GM20431 (cell line): Measurements from ENCODE around the gene UQCC2.

ENCODE experiments used
- in situ Hi-C: fragments of 300-500 bp; cut with MseI, MboI; formaldehyde crosslinking; loops from one replicate; pipeline ENCODE4 v1.15.0; 2020; ENCODE audit warnings: low sequenced_read_pairs; ENCODE audit not compliant: unreplicated experiment

UQCC2 gene

DNA sequence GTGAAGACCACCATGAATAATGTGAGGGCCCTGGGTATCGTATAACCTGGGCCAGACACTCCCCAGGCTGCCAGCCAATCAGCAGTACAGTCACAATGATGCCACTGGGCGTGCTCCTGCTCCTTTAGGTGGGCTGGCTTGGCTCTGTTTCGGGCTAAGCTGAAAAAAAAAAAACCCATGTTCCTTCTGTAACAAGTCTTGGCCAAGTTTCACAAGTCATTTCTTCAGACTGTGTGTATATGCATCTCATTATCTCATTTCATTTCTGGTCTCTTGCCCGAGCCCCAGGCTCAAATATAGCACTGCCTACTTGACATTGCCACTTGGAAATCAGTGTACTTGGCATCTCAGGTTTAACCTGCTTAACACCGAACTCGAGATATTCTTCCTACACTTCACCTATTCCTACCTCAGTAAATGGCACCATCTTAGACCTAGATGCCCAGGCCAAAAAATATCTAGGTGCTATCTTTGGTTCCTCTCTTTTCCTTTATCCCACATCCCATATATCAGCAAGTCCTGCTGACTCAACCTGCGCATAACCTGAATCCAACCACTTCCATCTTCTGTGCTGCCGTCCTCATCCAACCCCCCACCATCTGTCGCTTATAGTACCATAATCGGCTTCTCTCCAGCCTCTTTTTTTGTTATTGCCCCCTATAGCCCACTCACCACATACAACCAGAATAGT is 1.8 kb downstream of the UQCC2 start:
- in situ Hi-C loops: loop anchor here (10.0 kb wide), 1 partner anchor 125 kb away; the partner anchor contains the start of gene BAK1

DNA sequence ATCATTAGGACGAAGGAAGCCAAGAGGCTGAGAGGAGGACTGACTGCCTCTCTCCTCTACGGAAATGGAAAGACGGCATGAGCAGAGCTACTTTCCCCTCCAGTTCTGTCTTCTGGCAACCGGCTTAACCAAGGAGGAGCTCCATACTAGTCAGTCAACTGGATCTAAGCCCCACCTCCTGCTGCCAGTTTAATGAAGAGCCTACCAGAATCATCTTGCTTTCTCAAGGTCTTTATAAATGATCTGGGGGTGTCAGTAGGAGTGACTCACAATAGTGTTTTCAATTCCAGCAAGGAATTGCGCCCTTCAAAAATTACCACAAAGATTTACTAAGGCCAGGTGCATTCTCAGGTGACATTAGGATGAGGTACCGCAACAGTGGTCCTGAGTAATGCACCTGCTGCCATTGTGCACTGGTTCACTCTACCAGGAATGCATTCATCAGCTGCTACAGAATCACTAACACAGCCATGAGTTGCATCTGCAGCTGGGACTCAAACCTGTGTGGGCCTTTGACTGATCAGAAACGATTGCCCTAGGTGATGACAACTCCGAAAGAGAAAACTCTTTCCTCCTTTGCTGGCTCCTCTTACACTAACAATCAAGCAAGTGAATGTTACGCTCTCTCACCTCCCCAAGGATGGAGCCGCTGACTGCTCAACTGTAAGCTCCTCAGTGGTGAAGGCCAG is 2.8 kb downstream of the UQCC2 start:
- in situ Hi-C loops: loop anchor here (10.0 kb wide), 1 partner anchor 124 kb away; the partner anchor contains the start of gene BAK1

DNA sequence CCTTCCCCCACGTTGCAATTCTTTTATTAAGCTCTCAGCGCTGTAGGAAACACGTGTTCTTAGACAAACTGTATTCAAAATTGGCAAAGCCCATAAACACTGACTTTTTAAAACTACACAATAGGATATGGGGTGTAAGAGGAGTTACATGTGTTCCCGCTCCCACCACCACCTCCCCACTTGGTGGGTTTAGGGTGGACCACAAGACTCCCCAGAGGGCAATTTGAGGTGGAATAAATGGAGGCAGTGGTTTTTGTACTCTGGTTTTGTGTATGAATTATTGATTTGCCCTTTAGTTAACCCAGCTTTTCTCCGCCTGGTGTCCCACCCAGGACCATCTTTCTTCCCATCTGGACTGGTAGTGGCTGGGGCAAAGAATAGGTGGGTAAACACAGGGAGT is 3.7 kb downstream of the UQCC2 start:
- in situ Hi-C loops: loop anchor here (10.0 kb wide), 1 partner anchor 123 kb away; the partner anchor contains the start of gene BAK1

DNA sequence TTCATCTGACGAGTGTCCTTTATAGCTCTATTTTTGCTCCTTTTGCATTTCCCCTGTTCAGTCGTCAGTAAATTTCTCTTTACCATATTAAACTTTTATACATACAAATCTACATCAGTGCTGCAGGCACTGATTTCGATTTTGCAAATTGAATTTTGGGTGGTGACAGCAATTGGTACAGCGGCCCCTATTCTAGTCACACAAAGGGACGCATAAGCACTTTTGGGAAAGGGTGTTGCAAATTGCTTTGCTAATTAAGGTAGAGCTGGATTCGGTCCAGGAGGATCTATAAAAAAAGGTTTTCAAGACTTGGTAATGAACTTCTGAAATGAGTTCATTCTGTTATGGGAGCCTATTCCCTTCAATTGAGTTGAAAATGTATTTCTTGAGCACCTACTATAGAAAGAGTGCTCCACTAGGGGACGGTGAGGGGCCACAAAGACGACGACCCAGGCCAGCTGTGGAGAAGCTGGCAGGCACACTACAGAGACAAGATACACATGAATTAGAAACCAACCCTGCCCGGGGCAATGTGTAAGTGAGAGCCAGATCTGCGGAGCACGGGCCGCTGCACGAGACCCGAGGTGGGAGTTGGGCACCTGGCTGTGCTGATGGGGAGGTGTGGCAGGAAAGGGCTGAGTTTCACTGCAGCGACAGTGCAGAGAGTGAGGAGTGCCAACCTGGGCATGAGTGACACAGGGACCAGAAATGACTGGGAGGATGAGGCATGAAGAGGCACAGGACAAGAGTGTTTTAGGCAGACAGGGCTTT is 5.4 kb downstream of the UQCC2 start:
- in situ Hi-C loops: loop anchor here (10.0 kb wide), 1 partner anchor 121 kb away; the partner anchor contains the start of gene BAK1

DNA sequence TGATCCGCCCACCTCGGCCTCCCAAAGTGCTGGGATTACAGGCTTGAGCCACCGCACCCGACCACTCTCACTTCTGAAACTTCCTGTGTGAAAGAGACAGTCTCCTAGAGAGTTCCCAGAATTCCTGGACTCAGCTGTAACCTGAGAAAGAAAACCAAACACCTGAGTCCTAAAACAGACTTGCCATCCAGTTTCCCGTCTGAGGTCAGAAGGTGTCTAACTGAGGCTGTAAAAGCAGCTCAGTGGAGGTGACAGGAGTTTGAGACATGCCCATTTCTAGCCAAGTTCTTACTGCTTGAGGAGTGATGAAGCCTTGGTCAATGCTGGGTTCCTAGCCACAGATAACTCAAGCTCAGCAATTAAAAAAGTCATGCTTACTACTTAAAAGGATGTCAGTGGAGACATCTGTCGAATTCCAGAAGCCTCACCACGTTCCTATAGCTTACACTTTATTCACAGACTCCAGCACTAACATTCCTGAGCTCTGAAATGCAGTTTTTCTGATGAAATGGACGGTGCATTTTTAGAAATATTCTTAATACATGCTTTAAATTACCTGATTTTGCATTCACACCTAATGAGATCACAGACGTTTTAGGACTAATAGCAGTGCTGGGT is 6.1 kb downstream of the UQCC2 start:
- in situ Hi-C loops: loop anchor here (10.0 kb wide), 1 partner anchor 121 kb away; the partner anchor contains the start of gene BAK1

DNA sequence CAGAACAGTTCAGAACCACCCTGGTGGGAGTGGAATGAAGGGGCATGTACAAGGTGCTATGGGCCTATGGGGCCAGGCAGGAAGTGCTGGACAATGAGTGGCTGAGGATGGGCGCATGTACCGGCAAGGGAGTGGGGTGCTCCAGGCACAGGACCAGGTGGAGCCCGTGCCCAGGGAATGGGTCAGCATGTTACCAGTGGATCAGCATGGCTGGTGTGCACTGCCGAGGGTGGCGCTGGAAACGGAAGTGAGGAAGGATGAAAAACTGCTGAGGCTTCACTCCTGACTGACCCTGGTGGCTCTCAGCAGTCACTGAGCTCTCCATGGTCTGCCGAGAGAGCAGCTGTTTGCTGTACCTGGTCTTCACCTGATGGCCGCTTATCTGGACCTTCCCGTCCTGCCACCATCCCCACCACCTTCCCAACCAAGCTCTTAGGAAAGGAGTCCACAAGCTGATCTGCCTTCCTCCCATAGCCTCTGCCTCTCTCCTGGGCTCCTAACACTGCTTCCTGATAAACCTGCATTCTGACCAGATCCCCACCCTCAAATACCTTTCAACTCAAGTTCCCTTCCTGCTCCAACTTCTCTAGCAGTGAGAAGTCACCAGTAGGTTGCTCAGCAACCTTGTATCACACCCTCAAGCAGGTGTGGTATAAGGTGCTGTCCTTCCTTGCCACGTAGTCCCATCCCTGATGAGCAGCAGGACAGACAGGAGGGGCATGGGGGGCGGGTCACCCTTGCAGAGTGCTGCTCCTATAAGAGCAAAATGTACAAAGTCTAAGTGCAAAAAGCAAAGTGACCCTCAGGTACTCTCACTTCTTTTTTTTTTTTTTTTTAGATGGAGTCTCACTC is 7.1 kb downstream of the UQCC2 start:
- in situ Hi-C loops: loop anchor here (10.0 kb wide), 1 partner anchor 120 kb away; the partner anchor contains the start of gene BAK1

DNA sequence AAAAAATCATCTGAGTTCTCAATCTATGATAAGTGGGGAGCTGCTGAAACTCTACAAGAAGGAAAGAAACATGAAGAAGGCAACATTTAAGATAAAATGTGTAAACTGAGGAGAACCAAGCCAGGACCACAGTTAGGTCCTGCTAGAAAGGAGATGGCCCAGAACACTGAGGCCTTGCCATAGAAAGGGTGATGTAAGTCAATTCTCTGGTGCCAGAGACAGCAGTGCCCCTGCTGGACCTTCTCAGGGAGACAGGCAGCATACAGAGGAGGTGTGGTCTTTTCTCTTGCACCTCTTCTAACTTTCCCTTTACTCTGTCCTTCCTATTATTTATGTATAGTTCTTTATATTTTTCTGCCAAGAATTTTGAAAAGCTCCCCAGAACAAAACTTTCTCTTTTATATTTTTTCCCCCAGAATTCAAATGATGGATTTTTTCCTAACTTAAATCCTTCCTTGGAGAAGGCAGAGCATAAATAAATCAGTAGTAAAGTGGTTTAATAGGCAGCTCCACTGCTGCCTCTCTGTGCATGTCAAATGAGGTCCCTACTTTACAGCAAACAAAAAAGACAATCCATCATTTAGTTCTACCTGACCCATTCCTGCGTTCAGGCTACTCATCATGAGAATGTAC is 9.0 kb downstream of the UQCC2 start:
- in situ Hi-C loops: loop anchor here (10.0 kb wide), 1 partner anchor 118 kb away; the partner anchor contains the start of gene BAK1

DNA sequence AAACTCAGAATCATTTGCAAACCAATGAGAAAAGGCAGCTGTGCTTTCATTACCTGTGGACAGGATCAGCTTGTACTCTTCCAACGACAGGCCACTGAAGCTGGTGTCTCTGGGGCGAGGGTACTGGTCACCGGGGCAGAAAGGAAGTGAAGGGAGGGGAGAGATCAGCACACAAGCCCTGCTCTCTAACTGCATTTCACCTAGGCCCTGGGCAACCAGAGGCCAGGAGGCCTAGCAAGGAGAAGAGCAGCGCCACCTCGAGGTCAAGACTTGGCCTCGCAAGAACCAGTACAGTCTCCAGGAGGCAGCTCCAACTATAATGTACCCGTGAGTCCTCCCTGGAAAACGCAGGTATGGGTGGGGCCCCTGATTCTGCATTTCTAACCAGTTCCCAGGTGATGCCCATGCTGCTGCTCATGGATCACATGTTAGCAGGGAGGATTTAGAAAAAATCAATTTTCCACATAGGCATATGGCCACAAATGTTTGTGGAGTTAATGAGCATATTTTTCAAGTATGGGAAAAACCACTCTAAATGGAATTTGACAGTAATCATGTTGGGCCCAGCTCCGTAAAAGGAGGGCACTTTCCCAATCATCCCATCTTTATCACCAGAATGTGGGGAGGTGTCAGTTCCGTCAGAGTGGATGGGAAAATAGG is 11.0 kb downstream of the UQCC2 start:
- in situ Hi-C loops: loop anchor here (10.0 kb wide), 1 partner anchor 116 kb away; the partner anchor contains the start of gene BAK1

DNA sequence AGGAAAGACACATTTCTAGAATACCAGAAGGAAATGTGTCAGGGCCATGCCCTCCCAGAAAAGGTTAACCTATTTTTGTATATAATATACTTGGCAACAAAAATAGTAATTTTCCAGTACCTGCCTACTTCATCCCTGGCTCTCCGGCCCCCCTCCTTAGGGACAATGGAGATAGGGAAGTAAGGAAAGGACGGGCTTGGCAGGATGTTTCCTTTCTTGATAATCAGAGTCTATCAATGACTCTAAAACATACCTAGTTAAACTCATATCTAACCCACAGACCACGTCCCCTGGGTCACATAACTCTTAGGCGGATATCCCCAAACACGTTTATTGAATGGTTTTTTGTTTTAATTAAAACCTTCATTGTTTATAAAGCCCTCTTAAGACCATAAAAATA is 11.8 kb downstream of the UQCC2 start:
- in situ Hi-C loops: loop anchor here (10.0 kb wide), 1 partner anchor 115 kb away; the partner anchor contains the start of gene BAK1

DNA sequence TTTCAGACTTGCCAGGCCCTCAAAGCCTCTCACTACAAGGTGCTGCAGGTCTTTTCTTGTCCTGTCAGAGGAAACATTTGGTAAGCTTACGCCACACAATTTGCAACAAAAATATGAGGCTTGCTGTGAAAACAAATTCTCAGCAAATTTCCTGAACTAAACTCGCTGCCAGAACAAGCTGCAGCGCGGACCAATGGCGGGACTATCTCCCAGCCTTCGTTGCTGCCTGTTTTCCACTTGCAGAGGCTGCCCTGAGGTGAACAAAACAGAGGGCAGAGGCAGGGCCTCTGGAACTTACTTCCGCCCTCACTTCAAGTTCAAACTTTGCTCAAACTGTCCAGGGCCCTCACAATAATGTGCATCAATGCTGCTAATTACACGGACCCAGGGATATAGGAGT is 12.4 kb downstream of the UQCC2 start:
- in situ Hi-C loops: no loop called here

DNA sequence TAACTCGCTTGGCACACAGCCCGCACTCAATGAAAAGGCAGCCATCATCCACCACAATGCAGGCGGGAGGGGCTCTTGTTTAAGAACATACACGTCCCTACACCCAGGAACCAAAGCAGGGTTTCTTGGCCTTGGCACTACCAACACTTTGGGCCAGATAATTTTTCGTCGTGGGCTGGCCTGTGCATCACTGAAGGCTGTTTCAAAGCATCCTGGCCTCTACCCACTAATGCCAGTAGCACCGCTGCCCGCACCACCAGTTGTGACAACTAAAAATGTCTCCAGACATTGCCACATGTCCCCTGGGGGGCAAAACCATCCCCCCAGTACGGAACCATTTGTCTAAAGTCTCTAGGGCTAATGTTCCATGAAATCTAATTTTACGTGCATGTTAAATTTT is 13.0 kb downstream of the UQCC2 start:
- in situ Hi-C loops: no loop called here

DNA sequence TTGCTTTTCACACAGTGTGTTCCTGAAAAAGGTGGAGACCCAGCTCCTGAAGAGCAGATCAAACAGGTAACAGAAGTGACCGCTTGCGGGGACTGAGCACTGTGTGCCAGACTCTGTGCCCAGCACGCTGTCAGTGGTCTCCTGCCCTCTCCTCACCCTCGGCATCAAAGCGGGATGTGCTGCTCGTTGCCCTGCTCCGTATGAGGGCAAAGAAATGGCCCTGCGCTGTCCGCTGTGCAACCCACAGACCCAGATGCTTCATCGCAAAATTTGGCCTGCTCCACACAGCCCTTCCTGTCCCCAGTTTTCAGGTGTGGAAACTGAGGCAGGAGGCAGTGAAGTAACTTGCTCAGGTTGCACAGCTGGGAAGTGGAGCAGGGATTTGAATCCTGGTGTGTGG is 13.7 kb downstream of the UQCC2 start:
- in situ Hi-C loops: no loop called here

DNA sequence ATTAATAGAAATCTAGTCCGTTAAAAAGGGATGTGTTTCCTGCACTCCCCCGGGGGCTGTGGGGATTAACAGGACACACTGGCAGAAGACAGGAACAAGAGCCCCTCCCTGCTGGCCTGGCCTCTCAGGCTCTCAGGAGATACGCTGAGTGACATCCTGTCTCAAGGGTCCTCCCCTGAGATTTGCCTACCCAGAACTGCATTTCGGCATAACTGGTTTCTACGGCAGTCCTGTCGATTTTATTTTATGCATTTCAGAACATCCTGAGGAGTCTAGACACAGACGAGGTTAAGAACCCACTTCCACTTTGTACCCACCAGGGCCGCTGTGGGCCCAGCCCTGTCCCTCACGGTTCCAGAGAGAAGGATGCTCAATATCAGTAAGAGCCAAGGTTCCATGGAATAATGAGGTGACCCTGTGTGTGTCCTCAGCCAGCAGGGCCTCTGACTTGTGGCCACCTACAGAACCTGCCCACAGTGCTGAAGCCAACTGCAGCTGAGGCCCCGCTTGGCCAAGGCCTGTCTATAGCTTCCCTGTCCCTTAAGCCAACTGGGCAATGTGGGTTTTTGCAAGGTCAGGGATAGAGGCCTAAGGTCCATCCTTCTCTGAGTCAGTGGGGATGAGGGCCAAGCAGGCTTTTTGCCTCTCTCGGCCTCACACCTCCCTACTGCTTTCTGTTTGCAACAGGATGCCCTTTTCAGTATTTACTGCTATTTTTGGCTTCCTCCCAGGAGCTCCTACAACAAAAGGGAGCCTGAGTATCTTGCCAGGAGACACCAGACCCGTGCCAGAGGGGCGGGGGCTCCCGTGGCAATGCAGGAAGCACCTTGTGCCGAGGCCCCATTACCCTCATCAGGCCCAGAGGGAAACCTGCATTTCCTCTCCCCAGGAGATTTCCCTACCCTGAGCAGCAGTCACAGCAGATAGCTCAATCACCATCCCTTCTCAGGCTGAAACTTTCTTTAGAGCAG is 14.7 kb downstream of the UQCC2 start:
- in situ Hi-C loops: no loop called here

DNA sequence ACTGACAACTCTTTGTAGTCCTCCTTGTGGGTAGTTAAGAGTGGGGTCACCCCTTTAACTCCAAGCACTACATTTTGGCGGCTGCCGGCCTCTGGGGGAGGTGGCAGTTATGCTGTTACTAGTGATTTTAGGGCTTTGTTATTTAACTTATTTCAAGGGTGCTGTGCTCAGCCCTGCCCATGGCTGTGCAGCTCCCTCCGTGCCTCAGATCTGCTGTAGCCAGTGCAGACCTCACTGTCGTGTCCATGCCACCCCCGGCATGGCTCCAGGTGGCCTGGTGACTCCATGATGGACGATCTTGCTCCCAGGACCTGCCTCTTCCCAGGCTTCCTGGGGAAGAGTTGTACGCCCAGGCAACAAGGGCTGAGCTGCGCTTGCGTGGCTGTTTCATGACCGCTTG is 15.4 kb downstream of the UQCC2 start:
- in situ Hi-C loops: no loop called here

DNA sequence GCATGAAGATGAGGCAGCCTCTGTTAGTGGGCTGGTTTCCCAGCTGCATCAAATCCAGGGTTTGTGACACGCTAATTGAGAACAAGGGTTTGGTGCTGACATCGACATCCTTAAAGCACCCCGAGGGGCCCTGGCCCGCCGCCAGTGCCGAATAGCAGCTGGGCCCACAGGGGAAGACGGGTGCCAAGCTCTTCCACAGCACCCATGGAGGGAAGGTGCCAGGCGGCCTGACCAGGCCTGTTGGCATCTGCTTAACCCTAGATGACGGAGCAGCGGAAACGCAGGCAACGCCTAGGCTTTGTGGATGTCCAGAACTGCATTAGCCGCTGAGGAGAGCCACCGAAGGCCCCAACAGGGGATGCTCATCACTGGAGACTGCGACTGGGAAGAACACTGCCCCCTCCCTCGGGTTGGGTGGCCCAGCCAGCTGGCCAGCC is 16.0 kb downstream of the UQCC2 start:
- in situ Hi-C loops: no loop called here

DNA sequence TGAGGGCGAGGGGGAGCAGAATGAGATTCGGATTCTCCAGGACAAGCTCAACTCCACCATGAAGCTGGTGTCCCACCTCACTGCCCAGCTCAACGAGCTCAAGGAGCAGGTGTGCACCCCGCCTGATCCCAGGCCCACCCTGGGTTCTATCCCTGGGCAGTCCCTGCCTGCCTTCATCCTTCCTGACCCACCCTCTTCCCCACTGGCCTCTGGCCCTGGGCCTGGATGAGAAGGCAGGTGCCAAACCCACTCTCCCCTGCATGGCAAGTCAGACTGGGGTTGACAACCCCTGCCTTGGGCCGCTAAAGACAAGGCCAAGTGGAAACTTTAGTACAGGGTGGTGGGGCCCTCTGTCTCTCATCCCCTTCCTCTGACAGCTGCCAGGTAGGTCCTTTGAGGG is 16.5 kb downstream of the UQCC2 start:
- in situ Hi-C loops: no loop called here

DNA sequence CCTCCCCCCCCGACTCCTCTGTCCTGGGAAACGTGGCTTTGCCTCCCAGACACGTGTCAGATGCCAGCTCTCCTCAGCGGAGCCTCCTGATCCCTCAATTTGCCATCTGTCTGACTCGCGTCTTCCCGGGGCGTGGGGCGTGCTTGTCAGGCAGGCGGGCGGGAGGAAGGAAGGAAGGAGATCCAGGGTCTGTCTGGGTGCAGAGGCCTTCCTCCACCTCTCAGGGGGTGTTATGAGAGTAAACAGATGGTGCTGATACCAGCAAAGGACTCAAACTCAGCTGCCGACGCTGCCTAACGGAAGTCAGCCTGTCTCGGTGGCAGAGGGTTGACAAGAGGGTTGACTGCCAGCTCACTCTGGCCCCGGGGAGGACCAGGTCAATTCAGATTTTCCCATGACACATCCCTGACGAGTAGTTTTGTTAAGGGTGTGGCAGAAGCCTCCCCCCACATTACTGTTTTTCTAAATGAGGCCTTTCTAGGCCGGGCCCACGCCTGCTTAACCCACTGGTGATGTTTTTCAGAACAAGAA is 17.0 kb downstream of the UQCC2 start:
- in situ Hi-C loops: no loop called here
